ENCODE data around the gene RERE. TPM values are rescaled to one million over a fixed set of nuclear protein-coding genes. Genes with fewer than 3 reads are reported as not detected.

RERE gene
- total and polyA plus RNA-seq, 12 donors = 46.5 to 163 (median 139) TPM

- no peak for ATAC-seq
Measured at GRCh38 chr1:8723010-8723409, 94.4 kb downstream of the RERE start.

GRCh38 chr1:8722366-8722765 is 95.1 kb downstream of the RERE start:
- intact Hi-C loops (cut with DNase I) = loop anchor here in 7 of 10 donors (2.0 to 10.0 kb wide), 4 partner anchors 46 to 738 kb away; no protein-coding TSS in a partner anchor
- ATAC-seq (no peak), DNase-seq (no peak)
- Histone ChIP-seq H3K27me3 (no peaks in the 10 kb centered on the region), H3K27ac (no peak overlapping the region), H3K4me1 (peaks cover 0 to 21% (median 8%) of the 10 kb centered on the region in 9 donors), H3K9me3 (no peaks in the 10 kb centered on the region), H3K36me3 (no peaks in the 10 kb centered on the region), H3K4me3 (no peak overlapping the region)
- WGBS, 2 donors = 94 to 96% methylated on average over 3 of the region's 3 CpGs
- TF ChIP-seq CTCF (IDR thresholded peaks at IDR 0.05) = no peak

More at GRCh38 chr1:8723010-8723409, 94.4 kb downstream of the RERE start:
- no peak for DNase-seq
- Histone ChIP-seq H3K27ac (no peak overlapping the region), H3K9me3 (no peaks in the 10 kb centered on the region), H3K4me1 (peaks cover 0 to 28% (median 8%) of the 10 kb centered on the region in 9 donors), H3K4me3 (no peak overlapping the region), H3K36me3 (no peaks in the 10 kb centered on the region), H3K27me3 (no peaks in the 10 kb centered on the region)
- 59 to 61% methylated on average over 2 of the region's 2 CpGs for WGBS, 2 donors
- TF ChIP-seq CTCF (IDR thresholded peaks at IDR 0.05) = no peak
- intact Hi-C loops (cut with DNase I) = loop anchor here in 7 of 10 donors (2.0 to 10.0 kb wide), 4 partner anchors 46 to 738 kb away; no protein-coding TSS in a partner anchor

GRCh38 chr1:8721679-8722324 is 95.6 kb downstream of the RERE start:
- DNase-seq (no peak), ATAC-seq (no peak)
- Histone ChIP-seq H3K9me3 (no peaks in the 10 kb centered on the region), H3K27ac (no peak overlapping the region), H3K27me3 (no peaks in the 10 kb centered on the region), H3K36me3 (no peaks in the 10 kb centered on the region), H3K4me3 (no peak overlapping the region), H3K4me1 (peaks cover 0 to 18% (median 7%) of the 10 kb centered on the region in 9 donors)
- TF ChIP-seq CTCF (IDR thresholded peaks at IDR 0.05) = no peak
- 84 to 86% methylated on average over 4 of the region's 4 CpGs for WGBS, 2 donors
- intact Hi-C loops (cut with DNase I) = loop anchor here in 7 of 10 donors (2.0 to 10.0 kb wide), 4 partner anchors 45 to 737 kb away; no protein-coding TSS in a partner anchor

GRCh38 chr1:8720347-8720746 is 97.1 kb downstream of the RERE start:
- Histone ChIP-seq H3K4me1 (peaks cover 0 to 9% (median 0%) of the 10 kb centered on the region in 9 donors), H3K4me3 (no peak overlapping the region), H3K36me3 (no peaks in the 10 kb centered on the region), H3K9me3 (no peaks in the 10 kb centered on the region), H3K27me3 (no peaks in the 10 kb centered on the region), H3K27ac (no peak overlapping the region)
- no peak for TF ChIP-seq CTCF (IDR thresholded peaks at IDR 0.05)
- WGBS, 2 donors = 97 to 98% methylated on average over 8 of the region's 8 CpGs
- intact Hi-C loops (cut with DNase I) = loop anchor here in 7 of 10 donors (10.0 kb wide), 3 partner anchors 46 to 736 kb away; no protein-coding TSS in a partner anchor
- ATAC-seq (no peak), DNase-seq (no peak)
